Measurements from ENCODE around the gene SMC6.

The SMC6 gene

DNA sequence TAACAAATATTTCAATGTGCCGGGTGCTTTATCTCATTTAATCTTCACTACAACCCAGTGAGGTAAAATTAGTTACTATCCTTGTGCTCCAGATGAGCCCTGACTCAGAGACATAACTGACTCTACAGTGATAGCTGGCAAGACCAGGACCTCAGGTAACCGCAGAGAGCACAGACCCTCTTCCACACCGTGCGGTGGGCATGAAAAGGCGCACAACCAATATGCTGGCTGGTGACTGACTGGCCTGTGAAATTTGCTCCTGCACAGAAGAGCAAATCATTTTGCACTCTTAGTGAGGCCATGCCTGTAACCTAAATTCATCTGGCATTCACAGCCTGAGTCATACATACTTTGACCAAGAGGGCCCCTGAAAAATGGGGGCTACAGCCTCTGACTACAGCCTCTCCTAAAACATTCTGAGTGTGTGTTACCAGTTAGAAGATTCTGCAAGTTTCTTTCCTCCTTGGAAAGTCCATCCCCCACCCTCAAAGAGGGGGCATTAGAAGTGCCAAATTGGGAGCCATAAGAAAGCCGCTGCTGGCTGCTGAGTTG is 40.3 kb upstream of the SMC6 start:
- TF ChIP-seq, protein P1, sequence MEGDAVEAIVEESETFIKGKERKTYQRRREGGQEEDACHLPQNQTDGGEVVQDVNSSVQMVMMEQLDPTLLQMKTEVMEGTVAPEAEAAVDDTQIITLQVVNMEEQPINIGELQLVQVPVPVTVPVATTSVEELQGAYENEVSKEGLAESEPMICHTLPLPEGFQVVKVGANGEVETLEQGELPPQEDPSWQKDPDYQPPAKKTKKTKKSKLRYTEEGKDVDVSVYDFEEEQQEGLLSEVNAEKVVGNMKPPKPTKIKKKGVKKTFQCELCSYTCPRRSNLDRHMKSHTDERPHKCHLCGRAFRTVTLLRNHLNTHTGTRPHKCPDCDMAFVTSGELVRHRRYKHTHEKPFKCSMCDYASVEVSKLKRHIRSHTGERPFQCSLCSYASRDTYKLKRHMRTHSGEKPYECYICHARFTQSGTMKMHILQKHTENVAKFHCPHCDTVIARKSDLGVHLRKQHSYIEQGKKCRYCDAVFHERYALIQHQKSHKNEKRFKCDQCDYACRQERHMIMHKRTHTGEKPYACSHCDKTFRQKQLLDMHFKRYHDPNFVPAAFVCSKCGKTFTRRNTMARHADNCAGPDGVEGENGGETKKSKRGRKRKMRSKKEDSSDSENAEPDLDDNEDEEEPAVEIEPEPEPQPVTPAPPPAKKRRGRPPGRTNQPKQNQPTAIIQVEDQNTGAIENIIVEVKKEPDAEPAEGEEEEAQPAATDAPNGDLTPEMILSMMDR (IDR thresholded peaks at IDR 0.05; ENCODE audit: extremely low read depth, missing control alignments): no peak
- no peak for DNase-seq (ENCODE audit: low spot score)

DNA sequence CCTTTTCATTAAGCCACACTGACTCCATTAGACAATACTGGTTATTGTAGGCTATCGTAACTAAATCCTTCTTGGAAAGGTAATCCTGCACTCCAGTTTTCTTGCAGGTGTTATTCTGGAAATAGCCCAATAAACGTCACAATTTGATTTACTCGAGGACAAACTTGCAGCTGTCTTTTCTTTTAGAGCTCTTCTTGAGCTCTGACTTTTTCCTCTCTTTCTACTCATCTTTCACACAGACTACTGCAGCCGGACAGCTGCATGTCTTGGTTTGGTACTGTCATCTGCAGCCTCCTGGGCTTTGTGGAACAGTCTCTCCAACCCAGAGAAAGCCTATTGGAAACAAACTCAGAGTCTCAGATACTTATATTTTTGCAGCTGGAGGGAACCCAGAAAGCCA is 39.7 kb upstream of the SMC6 start:
- no peak for DNase-seq (ENCODE audit: low spot score)
- TF ChIP-seq, protein P1 (IDR thresholded peaks at IDR 0.05; ENCODE audit: extremely low read depth, missing control alignments): no peak

DNA sequence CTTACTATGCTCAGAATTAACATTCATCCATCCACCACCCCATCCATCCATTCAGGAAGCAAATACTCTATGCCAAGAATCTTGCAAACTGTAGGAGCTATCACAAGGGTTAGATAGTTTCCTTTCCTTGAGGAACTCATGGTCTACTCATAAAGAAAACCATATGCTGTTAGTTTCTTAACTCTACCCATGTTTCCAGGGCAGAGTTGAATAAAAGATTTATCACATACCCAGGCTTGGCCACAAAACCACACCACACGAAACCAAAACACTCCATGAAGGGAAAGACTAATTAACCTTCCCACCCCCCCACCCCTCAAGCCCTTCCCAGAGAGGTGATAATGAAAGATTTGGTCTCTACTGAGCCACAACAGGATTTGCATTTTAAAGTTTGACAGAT is 38.9 kb upstream of the SMC6 start:
- no peak for DNase-seq (ENCODE audit: low spot score)
- TF ChIP-seq, protein P1 (IDR thresholded peaks at IDR 0.05; ENCODE audit: extremely low read depth, missing control alignments): no peak

DNA sequence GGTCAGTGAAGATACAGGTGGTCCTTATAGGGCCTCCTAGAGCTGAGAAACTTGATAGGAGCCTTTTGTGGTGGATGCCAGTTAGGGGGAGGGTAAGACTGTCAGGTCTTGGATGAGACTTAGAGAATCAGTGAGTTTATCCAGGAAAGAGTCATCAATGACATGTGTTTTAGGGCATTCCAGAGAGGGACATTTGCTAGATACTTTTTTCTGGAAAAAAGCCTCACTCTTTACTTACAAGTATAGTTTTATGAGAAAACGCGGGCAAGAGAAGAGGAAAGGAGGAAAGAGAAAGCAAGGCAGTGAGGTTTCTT is 38.2 kb upstream of the SMC6 start:
- TF ChIP-seq, protein P1 (IDR thresholded peaks at IDR 0.05; ENCODE audit: extremely low read depth, missing control alignments): no peak
- no peak for DNase-seq (ENCODE audit: low spot score)

DNA sequence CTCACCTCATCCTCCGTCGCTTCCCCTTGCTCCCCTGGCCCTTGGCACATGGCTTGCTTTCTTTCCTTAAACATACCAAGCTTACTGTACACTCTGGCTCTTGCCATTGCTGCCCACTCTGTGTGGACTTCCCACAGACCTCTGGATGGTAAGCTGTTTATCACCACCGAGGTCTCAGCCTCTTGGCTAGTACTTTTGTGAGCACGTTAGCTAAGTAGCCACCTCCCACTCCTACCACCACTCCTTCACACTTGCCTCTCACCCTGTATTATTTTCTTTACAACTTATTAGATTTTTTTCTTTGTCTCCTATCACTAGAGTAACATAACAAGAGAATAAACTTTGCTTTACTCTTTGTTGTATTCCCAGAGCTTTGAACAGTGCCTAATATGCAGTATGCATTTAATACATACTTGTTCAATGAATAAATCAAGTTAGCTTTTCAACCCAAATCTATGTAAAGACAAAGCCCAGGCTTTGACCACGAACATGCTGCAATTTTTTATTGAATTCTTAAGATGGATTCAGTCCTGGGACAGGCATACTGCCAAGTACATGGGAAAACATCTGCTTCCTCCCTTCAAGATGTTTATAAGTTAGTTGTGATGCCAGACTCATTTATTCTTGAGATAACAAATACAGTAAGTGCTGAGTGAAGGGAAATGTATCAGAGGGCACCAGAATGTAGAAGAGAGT is 37.7 kb upstream of the SMC6 start:
- TF ChIP-seq, protein P1 (IDR thresholded peaks at IDR 0.05; ENCODE audit: extremely low read depth, missing control alignments): no peak
- DNase-seq (ENCODE audit: low spot score): no peak

DNA sequence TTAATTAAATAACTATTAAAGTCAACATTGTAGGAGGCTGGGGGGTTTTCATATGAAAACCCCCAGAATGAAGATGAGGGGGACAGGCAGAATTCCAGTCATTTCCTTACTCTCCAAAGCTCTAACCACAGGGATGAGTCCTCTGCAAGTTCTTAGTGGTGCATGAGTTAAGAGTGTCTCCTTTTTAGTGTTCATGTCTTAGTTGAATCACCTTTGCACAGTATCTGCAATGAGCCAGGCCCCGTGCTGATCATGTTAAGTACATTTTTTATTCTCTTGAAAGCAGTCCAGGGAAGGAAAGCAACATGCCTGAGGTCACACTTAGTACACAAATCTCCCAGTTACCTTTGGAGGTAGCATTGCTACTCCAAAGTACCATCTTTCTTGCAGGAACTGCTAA is 36.9 kb upstream of the SMC6 start:
- no peak for DNase-seq (ENCODE audit: low spot score)
- TF ChIP-seq, protein P1 (IDR thresholded peaks at IDR 0.05; ENCODE audit: extremely low read depth, missing control alignments): no peak

DNA sequence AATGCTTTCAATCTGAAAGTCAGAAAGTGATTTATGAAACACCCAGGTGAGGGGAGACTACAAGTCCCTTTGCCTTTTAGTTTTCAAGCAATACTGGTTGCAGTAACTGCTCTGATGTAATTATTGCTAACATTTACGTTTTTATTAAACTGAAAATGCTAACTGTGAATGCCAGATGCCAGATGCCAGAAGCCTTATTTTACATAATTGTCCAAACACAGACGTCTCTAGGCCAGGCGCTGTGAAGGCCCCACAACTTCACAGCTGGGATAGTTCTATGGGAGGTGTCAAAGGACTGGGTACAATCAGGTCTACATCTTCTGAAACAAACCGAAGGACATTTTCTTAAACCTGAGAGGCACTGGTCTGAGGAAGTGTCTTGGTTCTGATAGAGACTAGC is 35.2 kb upstream of the SMC6 start:
- TF ChIP-seq, protein P1 (IDR thresholded peaks at IDR 0.05; ENCODE audit: extremely low read depth, missing control alignments): no peak
- no peak for DNase-seq (ENCODE audit: low spot score)

Measured in GM20000 (cell line).